ENCODE measurements around the gene FARP1.

The FARP1 gene

DNA sequence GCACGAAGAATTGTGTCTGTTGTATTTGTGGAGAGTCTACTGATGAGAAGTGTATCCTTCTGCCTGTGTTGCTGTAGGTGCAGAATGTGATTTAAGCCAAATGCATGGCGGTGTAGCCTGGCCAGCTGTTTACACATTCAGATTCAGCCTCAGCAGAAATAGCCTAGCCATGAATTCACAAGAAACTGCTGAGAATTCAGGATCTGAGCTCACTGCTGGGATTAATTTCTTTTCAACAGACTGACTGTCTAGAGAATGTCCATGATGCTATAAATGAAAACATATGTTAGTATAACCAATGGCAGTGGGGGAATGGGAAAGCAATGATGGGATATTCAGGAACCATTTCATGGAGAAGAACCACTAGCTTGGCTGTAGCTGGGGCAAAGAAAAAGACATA is 111.6 kb downstream of the FARP1 start:
- no peak overlapping the region for H3K27ac ChIP-seq
- ChIA-PET CTCF (interaction anchor here (0.7 kb wide), 1 partner anchor 124 kb away, joined by 3 read pairs; no protein-coding TSS in a partner anchor), POLR2A (ENCODE audit: low non-redundant PET) (no interaction called here)
- DNase-seq (ENCODE audit: low spot score), result no peak
- TF ChIP-seq, protein P1, sequence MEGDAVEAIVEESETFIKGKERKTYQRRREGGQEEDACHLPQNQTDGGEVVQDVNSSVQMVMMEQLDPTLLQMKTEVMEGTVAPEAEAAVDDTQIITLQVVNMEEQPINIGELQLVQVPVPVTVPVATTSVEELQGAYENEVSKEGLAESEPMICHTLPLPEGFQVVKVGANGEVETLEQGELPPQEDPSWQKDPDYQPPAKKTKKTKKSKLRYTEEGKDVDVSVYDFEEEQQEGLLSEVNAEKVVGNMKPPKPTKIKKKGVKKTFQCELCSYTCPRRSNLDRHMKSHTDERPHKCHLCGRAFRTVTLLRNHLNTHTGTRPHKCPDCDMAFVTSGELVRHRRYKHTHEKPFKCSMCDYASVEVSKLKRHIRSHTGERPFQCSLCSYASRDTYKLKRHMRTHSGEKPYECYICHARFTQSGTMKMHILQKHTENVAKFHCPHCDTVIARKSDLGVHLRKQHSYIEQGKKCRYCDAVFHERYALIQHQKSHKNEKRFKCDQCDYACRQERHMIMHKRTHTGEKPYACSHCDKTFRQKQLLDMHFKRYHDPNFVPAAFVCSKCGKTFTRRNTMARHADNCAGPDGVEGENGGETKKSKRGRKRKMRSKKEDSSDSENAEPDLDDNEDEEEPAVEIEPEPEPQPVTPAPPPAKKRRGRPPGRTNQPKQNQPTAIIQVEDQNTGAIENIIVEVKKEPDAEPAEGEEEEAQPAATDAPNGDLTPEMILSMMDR (conservative IDR thresholded peaks at IDR 0.05; ENCODE audit: low read depth), result no peak

DNA sequence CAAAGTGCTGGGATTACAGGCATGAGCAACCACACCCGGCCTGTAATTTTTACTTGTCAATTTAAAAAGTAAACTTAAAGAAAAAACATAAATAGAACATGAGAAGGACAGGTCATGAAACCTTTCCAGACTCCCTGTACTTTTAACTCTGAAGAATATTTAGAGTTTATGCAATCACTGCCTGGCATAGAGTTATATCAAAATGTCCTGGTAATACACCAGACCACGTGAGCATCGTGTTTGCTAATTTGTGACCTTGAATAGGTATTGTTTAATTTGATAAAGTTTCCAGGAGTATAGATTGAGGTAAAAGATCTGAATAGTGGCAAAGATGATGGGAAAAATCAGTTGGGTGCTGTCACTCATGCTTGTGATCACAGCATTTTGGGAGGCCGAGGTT is 115.3 kb downstream of the FARP1 start:
- ChIA-PET CTCF (no interaction called here), POLR2A (ENCODE audit: low non-redundant PET) (no interaction called here)
- TF ChIP-seq, protein P1 (conservative IDR thresholded peaks at IDR 0.05; ENCODE audit: low read depth), result no peak
- DNase-seq (ENCODE audit: low spot score), result no peak
- H3K27ac ChIP-seq, result no peak overlapping the region

DNA sequence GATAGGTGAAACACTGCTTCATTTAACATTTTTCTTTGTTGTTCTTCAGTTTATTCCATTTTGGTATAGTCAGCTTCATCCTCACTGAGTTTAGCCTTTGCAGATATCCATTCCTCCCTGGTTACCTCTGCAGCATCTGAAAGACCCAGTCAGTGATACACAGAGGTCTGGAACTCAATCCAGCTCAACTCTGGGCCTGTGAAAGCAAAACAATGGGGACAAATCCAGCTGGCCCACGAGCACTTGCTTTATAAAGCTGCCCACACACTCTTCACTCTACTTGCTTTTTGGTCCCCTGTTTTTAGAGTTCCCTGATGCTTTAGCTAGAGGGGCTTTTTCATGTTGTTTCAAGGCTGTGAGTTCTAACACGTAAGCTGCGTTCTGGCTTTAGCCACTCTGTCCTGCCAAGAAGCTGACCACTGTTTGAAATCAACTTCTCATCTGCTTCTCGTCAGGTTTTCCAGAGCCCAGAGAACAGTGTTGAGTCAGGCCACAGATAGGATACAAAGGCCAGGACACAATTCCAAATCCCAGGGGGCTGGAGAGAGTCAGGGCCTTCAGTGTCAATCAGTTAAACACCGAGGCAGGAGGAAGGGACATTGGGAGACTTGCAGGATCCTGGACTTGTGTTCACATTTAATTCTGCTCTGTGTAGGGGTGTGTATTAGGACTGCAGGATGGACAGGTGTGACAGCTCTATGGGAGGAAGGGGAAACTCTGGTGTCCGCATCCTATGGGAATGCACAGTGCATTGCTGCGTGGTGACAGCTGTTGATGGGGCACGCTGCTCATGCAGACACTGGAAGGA is 117.7 kb downstream of the FARP1 start:
- TF ChIP-seq, protein P1 (conservative IDR thresholded peaks at IDR 0.05; ENCODE audit: low read depth), result no peak
- ChIA-PET POLR2A (ENCODE audit: low non-redundant PET) (no interaction called here), CTCF (no interaction called here)
- no peak for DNase-seq (ENCODE audit: low spot score)
- H3K27ac ChIP-seq, result no peak overlapping the region

DNA sequence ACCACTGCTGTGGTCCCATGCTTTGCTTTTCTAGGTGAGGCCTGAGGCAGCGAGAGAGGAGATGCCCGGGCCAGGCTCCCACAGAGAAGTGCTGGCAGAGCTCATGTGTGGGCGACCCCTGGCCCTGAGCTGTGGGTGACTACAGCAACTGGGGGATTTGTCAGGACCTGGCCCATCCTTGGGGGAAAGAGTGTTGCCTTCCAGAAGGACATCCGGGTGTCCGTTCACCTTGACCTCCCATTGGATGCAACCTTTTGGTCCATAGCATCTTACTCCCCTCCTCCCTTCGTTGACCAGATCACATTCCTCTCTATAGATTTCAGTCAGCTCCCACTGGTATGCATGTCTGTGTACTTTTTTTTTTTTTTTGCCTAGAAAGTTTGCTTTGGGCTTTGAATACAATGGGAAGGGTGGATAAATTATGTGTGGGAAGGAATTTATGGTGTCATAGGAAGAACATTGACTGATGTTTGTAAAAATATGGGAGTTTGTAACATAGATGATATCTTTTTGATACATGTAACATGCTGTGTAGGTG is 118.3 kb downstream of the FARP1 start:
- CTCF ChIA-PET, result no interaction called here
- no peak for DNase-seq (ENCODE audit: low spot score)
- H3K27ac ChIP-seq, result no peak overlapping the region
- TF ChIP-seq, protein P1 (conservative IDR thresholded peaks at IDR 0.05; ENCODE audit: low read depth), result no peak
- POLR2A ChIA-PET (ENCODE audit: low non-redundant PET), result no interaction called here

DNA sequence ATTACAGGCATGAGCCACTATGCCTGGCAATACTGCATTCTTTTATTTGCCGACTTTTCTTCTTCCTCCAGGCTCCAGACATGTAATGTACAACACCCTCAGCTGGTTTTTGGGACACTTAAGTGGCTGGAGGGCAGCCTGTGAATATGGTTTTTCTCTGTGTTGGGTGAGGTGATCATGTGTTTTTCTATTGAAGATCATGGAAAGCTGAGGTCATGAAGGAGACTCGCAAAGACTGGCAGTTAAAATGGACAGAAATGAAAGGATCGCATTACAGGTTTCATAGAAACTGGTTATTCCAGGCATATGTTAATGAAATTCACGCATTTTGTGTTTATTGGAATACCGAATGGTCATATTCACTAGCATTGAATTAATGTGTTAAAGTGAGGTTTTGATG is 119.4 kb downstream of the FARP1 start:
- CTCF ChIA-PET, result interaction anchor here (0.6 kb wide), 1 partner anchor 57 kb away, joined by 3 read pairs; no protein-coding TSS in a partner anchor
- POLR2A ChIA-PET (ENCODE audit: low non-redundant PET), result no interaction called here
- DNase-seq (ENCODE audit: low spot score), result no peak
- TF ChIP-seq, protein P1 (conservative IDR thresholded peaks at IDR 0.05; ENCODE audit: low read depth), result no peak
- no peak overlapping the region for H3K27ac ChIP-seq

DNA sequence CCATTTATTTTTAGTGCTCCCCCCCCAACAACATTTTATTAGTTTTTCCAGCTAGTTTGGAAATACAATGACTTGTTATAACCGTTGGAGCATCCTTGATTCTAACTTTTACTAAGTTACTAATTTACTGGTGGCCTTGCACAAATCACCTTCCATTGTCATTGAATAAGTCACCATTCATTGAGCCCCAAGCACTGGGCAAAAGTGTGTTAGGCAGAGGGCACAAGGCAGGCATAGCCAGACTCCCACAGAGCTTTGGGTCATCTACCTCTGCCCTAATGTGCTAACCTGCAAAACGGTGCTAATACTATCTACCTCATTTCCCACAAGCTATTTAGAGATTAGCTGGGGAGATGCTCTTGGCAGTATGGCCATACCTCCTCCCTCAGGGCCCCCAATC is 120.9 kb downstream of the FARP1 start:
- ChIA-PET CTCF (no interaction called here), POLR2A (ENCODE audit: low non-redundant PET) (no interaction called here)
- no peak overlapping the region for H3K27ac ChIP-seq
- no peak for DNase-seq (ENCODE audit: low spot score)
- TF ChIP-seq, protein P1 (conservative IDR thresholded peaks at IDR 0.05; ENCODE audit: low read depth), result no peak
